Left ventricle myocardium superior (tissue), 1 donor: Measurements from ENCODE around the gene AHSP. TPM values are rescaled to one million over a fixed set of nuclear protein-coding genes. Genes with fewer than 3 reads are reported as not detected.
"Not testable (repeated sequence)": the region's sequence is repeated elsewhere in the genome, so short reads cannot be mapped to it uniquely, and the experiment has no call there.

Experiments used
- ATAC-seq: fragments of 200-7000 bp; cut with Tn5 transposase; one replicate; pipeline ENCODE4 v1.9.1; 2020; ENCODE audit warnings: mild to moderate bottlenecking, moderate library complexity
- DNase-seq: peaks from one replicate; pipeline ENCODE4 v3.0.0-alpha.2; 2020
- intact Hi-C: fragments of 100-400 bp; cut with micrococcal nuclease; formaldehyde crosslinking; loops from one replicate; pipeline ENCODE4 v1.11.0; 2022
- total RNA-seq: library from RNA; stranded (reverse); fragmentation: NEBNext Ultra II Directional; extraction: Animal tissue kit (Norgen Biotek cat#: 25700); gene quantifications from one replicate; pipeline ENCODE4 v1.2.1, GENCODE V29; 2021
- donor health status: DM: no; HTN: yes; CAD: no; lungs with severe emphysema.

AHSP gene
- total RNA-seq, 1 donor from 2014 or later: not detected

DNA sequence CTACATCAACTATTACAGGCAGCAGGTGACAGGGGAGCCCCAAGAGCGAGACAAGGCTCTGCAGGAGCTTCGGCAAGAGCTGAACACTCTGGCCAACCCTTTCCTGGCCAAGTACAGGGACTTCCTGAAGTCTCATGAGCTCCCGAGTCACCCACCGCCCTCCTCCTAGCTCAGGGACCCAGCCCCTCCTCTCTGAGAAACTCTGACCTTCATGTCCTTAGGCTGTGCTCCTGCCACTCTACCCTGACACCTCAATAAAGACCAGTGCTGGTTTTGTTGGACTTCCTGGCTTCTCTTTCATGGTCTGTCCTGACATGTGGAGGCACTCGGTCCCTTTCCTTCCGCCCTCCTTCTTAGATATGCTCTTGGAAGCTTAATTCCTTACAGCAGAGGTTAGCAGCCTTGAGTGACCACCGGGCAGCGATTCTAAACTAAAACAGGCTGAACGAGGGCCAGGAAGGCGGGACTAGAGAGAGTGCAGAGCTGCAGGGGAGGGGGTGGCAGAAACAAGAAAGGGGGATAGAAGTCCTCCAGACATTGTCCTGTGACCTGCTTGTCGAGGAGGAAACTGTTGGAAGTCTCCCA is 915 bp downstream of the AHSP start:
- DNase-seq (no peak), ATAC-seq (no peak)
- intact Hi-C loops: no loop called here

DNA sequence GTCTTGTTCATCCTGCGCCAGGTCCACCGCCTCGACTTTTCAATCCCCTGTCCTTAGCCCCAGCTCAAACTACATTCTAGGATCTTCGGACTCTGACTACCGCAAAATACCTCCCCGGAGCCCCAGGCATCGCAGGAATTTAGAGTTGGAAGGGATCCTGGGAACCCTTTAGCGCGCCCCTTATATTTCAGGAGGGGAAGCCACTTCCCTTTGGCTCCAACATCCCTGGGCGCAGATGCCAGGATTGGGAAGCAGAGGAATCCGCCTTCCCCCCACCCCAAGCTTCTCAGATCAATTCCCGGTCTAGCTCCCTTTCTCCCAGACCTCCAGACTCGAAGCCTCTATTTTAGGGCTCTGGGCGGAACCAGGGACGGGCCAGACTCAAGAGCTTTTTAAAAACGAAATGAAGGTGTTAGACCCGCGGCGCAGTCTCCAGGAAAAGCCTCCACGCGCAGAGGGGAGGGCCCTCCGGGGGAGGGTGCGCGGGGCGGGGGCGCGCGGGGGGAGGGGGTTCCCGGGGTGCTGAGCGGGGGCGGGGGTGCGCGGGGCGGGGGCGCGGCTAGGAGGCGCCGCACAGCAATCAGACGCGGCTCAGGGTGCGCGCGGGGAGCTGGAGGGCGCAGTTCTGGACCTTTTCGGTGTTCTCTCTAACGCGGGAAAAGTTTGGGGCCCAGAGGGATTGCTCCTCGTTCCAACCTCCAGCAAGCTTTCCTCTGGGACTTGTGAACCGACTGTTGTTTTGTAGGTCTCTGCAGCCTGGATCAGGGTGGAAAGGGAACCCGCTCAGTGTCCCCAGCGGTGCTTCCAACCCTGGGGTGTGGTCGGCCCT is 1.6 kb downstream of the AHSP start:
- peak; percentile 27 for ATAC-seq

DNA sequence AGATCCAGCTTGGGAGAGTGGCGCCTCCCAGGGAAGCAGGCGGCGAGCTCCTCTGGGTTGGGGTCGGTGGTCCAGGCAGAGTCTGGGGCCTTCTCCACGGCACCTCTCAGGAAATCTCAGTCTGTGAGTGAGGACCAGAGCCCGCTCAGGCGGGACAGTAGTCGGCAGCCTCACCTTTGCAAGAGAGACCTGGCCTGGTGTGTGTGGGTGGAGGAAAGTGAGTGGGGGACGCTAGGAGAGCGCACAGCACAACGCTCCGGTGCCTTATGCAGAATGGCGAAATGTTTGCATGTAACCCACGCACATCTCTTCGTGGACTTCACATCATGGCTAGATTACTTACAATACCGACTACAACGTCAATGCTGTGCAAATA is 2.2 kb downstream of the AHSP start:
- intact Hi-C loops: no loop called here
- ATAC-seq: no peak
- DNase-seq: no peak

More for the DNA sequence above, 1.6 kb downstream of the AHSP start:
- intact Hi-C loops: no loop called here
- DNase-seq: no peak

DNA sequence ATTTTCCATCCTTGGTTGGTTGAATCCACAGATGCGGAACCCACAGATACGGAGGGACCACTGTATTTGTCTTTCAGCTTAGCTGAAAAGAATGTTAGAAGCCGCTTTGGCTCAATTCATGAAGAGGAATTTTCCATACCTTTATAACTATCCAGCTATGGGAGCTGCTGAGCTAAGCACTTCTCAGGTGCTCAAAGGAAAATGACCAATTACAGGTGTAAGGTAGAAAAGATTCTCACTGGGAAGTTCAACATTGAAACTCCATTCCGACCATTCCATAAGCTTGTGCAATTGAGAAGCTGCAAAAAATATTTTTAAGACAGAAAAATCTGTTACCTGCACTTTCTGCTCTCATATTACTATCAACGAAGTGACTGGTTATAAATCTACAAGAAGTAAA is 2.7 kb downstream of the AHSP start:
- intact Hi-C loops: no loop called here
- no peak for ATAC-seq
- no peak for DNase-seq

DNA sequence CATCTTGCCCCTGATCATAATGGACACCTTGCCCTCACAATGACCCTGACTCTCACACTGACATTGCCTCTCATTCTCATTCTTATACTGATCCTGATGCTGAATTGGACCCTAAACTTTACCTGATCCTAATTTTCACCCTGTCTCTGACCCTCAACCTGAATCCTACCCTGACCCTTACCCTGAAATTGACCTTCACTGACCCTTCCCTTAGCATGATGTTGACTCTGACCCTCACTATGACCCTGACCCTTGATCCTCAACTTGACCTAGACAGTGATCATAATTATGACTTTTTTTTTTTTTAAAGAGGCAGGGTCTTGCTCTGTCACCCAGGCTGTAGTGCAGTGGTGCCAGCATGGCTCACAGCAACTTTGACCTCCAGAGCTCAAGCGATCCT is 3.4 kb downstream of the AHSP start:
- intact Hi-C loops: no loop called here
- DNase-seq: no peak
- no peak for ATAC-seq

DNA sequence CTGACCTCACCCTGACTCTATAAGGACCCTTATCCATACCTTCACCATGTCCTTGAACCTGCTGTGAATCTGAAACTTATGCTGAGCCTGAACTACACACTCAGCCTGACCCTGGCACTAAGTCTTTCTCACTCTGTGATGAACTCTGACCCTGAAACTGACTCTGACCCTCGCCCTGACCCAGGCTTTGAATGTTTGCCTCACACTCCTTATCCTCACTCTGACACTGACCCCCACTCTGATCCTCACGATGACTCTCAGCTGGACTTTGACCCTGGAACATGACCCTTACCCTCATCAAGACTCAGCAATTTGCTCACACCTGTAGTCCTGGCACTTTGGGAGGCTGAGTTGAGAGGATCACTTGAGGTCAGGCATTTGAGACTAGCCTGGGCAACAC is 4.4 kb downstream of the AHSP start:
- intact Hi-C loops: no loop called here
- DNase-seq (no peak), ATAC-seq (no peak)

DNA sequence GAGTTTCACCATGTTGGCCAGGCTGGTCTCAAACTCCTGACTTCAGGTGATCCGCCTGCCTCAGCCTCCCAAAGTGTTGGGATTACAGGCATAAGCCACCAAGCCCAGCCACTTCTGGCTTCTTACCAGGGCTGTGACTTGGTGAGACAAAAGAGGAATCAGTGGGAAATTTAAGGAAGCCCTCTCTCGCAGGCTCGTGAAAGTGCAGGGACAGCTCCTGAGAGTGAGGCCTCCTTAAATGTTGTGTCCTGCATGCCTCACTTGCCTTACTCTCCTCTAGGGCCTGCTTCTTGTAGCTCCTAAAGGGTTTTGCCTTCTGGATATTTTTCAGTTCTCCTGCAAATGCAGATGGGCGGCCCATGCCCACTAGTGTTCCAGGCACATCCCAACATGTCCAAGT is 5.2 kb downstream of the AHSP start:
- no peak for DNase-seq
- no peak for ATAC-seq
- intact Hi-C loops: no loop called here

DNA sequence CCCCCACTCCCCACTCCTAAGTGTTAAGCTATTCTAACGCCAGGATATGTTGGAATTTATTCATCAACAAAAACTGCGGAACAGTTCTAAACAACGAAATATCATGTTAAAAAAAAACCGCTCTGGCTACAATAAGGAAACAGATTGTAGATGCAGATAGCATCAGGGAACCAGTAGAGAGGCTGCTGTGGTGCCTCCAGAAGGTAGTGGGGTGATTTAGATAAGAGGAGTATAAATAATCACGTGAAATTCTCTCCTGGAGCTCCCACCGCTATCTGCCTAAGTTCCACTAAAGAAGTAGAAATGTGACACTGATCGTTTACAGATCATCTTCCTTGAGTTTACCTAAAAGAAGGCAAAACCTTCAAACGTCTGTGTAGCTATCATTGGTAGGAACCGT is 8.0 kb downstream of the AHSP start:
- DNase-seq (no peak), ATAC-seq (no peak)
- intact Hi-C loops: no loop called here

DNA sequence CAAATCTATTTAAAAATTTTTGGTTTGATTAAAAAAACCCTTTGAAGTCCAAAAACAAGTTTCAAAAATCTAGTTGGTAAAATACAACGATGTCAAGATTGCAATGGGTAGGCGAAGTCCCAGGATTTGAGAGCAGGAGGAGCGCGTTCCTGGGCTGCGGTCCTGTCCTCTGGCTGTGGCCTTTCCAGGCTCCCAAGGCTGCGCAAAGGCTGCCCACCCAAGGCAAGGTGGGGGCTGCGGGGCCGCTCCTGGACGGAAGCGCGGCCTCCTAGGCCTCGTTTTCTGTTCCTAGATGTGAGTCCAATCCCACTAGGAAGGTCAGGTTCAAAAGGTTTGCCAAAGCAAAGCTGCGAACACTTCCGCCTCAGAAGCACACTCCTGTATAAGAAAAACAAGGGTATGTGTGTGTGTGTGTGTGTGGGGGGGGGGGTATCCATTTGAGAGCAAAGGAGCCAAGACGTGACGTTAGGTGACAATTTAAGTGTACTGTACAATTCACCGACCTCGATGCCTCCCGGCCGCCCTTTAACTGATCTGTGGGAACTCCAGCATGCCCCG is 9.2 kb downstream of the AHSP start:
- DNase-seq (no peak), ATAC-seq (no peak)
- intact Hi-C loops: no loop called here

DNA sequence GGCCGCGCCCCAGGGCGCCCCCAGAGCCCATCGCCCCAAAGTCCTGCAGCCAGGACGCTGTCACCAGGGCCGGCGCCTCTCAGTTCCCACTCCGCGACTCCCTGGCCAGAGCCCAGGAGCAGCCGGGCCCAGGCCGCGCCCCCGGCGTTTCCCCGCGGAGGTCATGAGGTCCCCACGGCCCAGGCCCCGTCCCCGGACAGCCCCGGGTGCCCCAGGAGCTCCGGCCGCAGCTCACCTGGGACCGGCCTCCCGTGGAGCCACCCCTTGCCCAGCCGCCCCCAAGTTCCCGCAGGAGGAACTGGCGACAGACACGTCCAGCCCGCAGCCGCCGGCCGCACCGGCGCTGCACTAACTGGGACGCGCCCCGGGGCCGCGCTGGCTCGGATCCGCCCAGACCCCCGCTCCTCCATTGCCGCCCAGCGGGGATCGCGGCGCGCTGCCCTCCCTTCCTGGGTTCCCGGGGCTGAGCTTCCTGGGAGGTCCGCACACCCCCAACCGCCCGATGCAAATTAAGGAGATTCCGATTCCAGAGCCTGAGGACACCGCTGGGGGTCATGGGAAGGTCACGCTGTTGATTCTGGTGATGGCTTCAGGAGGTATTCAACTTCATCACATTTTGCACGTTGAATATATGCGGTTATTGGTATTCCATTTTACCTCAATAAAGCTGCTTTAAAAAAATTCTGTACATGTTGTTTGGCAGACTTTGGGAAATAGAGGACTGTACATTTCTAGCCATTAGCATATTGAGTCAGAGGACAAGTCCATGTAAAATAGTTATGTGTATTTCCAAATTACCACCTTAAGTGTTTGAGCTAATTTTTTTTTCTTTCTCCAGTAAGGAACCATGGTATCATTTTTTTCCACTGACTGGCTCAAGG is 9.9 kb downstream of the AHSP start:
- peak; percentile 43 for DNase-seq
- ATAC-seq: peak; percentile 73
- intact Hi-C loops: no loop called here

DNA sequence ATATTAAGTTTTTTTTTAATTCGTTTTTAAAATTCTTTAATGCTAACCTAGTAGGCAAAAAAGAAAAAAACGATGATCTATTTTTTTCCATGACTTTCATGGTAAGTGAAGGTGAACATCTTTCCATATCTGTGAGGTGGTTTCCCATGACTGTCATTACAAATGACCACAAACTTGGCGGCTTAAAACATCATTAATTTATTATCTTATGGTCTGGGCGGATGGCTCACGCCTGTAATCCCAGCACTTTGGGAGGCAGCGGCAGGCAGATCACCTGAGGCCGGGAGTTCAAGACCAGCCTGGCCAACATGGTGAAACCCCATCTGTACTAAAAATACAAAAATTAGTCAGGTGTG is 10.5 kb downstream of the AHSP start:
- ATAC-seq, intact Hi-C loops, DNase-seq: not testable (repeated sequence)

DNA sequence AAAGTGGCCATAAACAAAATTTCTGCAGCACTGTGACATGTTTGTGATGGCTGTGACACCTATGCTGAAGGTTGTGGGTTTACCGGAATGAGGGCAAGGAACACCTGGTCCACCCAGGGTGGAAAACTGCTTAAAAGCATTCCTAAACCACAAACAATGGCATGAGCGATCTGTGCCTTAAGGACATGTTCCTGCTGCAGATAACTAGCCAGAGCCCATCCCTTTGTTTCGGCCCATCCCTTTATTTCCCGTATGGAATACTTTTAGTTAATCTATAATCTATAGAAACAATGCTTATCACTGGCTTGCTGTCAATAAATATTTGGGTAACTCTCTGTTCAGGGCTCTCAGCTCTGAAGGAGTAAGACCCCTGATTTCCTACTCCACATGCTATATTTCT is 12.1 kb downstream of the AHSP start:
- DNase-seq, ATAC-seq, intact Hi-C loops: not testable (repeated sequence)

DNA sequence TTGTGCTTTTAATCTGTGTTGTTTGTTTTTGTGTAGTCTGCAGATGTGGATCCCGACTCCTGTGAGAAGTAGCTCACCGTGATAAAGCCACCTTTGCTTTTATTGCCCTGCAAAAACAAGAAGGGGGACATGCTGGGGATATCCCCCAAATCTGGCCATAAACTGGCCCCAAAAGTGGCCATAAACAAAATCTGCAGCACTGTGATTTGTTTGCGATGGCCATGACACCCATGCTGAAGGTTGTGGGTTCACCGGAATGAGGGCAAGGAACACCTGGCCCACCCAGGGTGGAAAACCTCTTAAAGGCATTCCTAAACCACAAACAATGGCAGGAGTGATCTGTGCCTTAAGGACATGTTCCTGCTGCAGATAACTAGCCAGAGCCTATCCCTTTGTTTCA is 15.1 kb downstream of the AHSP start:
- no peak for DNase-seq
- intact Hi-C loops: no loop called here
- ATAC-seq: no peak

DNA sequence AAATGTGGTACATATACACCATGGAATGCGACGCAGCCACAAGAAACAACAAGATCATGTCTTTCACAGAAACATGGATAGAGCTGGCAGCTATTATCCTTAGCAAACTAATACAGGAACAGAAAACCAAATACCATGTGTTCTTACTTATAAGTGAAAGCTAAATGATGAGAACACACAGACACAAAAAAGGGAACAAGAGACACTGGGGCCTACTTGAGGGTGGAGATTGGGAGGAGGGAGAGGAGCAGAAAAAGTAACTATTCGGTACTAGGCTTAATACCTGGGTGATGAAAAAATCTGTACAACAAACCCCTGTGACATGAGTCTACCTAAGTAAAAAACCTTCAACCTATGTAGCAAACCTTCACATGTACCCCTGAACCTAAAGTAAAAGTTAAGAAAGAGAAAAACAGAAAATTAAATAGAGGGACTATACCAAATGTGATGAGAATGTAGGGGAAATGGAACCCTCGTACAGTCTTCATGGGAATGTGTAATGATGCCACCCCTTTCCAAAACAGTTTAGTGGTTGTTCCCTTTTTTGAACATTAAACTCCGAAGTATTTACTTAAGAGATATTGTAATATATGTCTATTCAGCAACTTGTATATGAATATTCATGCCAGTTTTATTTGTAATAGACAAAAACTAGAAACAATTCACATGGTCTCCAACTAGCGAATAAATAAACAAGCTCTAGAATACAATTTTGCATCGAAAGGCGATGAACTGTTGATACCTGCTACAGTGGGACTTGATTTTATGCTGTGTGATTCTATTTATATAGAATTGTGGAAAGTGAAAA is 33.9 kb downstream of the AHSP start:
- DNase-seq (no peak), ATAC-seq (no peak)
- intact Hi-C loops: no loop called here

DNA sequence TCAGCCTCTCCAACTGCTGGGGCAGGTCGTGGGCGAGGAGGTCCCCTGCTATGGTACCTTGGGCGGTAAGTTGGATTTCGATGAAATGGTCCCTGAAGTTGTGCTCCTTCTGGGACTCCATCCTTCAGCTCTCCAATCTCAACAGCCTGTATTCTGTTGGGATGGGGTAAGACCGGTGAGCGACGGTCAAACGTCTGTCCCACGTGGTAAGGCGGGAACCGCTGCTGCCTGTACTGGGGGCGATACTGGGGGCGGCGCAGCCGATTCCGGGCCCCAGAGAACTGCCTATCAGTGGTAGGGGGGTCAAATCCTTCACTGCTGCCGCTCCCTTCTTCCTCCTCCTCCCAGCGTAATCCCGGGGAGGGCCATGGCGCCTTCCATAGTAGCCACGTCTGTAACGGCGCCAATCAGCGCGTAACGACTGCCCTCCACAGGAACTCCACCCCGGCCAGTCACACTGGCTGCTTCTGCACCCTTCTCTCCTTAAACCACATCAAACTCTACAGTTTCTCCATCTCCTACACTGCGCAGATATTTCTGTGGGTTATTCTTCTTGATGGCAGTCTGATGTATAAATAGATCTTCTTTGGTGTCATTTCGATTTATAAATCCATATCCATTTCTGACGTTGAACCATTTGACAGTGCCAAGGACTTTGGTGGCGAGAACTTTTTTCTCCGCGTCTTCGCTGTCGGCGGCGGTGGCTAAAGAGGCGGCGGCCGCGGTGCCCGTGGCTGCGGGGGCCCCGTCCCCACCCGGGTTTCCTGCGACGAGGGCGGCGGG is 41.1 kb downstream of the AHSP start:
- intact Hi-C loops: no loop called here
- DNase-seq: peak; percentile 40
- ATAC-seq: peak; percentile 37

DNA sequence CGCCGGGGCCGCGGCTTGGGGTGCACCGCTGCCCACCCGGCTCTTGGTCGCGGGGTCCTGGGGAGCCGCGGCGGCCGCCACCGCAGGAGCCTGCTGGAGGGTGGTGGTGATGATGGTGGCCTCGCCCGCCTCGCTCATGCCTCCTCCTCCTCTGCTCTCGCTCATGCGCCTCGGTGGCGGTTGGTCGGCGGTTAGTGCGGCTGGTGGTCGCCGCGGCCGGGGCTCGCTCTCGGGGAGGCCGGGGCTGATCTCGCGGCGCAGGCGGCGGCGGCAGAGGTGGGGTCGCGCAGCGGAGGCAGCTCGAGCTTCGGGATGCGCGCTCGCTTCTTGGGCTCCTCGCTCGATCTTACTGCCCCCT is 41.6 kb downstream of the AHSP start:
- DNase-seq: no peak

DNA sequence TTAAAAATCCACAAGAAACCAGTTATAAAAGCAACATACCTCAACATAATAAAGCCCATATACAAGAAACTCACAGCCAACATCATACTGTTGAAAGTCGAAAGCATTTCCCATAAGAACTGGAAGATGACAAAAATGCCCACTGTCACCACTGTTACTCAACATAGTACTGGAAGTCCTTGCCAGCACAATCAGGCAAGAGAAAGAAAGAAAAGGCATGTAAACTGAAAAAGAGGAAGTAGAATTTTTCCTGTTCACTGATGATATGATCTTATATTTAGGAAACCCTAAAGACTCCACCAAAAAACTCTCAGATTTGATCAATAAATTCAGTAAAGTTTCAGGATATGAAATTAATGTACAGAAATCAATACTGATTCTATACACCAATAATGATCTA is 45.1 kb downstream of the AHSP start:
- DNase-seq: no peak

More for the DNA sequence above, 41.6 kb downstream of the AHSP start:
- intact Hi-C loops: no loop called here
- no peak for ATAC-seq

DNA sequence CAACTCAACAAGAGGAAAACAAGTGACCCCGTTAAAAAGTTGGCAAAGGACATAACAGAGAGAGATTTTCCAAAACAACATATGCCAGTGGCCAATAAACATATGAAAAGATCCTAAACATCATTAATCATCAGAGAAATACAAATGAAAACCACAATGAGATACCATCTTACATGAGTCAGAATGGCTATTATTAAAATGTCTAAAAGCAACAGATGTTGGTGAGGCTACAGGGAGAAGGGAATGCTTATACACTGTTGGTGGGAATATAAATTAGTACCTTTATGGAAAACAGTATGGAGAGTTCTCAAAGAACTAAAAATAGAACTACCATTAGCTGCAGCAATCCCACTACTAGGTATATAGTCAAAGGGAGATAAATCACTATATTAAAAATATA is 46.5 kb downstream of the AHSP start:
- DNase-seq, ATAC-seq, intact Hi-C loops: not testable (repeated sequence)

More for the DNA sequence above, 45.1 kb downstream of the AHSP start:
- intact Hi-C loops: no loop called here
- ATAC-seq: no peak
